Measurements from ENCODE around the gene PLD2. TPM values are rescaled to one million over a fixed set of nuclear protein-coding genes. Genes with fewer than 3 reads are reported as not detected.

PLD2 gene
- total and polyA plus RNA-seq, 9 of the 15 experiments (the other 6 are each of a cell fraction or from before 2014, with no cell fraction given), result 0.20 to 7.5 (median 3.3) TPM

- TF ChIP-seq MTA3 (IDR thresholded peaks at IDR 0.05; ENCODE audit: borderline replicate concordance) (peak; percentile 90; the same call in 1 of the 2 replicates), CTBP1 (IDR thresholded peaks at IDR 0.05; ENCODE audit: borderline replicate concordance) (peak; percentile 98), ZNF592 (IDR thresholded peaks at IDR 0.05) (peak; percentile 75; the same call in 1 of the 2 replicates), GTF3C2 (IDR thresholded peaks at IDR 0.05; ENCODE audit: borderline replicate concordance, extremely low read depth, insufficient read length) (no peak), GABPB2 (CRISPR knock-in tag; conservative IDR thresholded peaks at IDR 0.05) (no peak), NR2C2 (CRISPR knock-in tag; IDR thresholded peaks at IDR 0.05) (peak; percentile 82), NR2C2 (tag; IDR thresholded peaks at IDR 0.05) (peak; percentile 82)
Observed at GRCh38 chr17:4789951-4790704, 16.8 kb upstream of the PLD2 start (continued).
